HL-60/S4 treated with phorbol 12-myristate 13-acetate at 8.2 ng/mL for 4 days and 3 days (cell line): ENCODE data around the gene PDE4D.

ENCODE experiments used
- in situ Hi-C: fragments of 300-500 bp; cut with MboI; formaldehyde crosslinking; loops from 2 replicates; pipeline ENCODE4 v1.15.0; 2022; ENCODE audit warnings: low sequenced_read_pairs

Gene PDE4D

GRCh38 chr5:59390989-59391388 lies 502.5 kb downstream of the PDE4D start:
- in situ Hi-C loops, result loop anchor here (25.0 kb wide), 1 partner anchor 396 kb away; no protein-coding TSS in a partner anchor

DNA sequence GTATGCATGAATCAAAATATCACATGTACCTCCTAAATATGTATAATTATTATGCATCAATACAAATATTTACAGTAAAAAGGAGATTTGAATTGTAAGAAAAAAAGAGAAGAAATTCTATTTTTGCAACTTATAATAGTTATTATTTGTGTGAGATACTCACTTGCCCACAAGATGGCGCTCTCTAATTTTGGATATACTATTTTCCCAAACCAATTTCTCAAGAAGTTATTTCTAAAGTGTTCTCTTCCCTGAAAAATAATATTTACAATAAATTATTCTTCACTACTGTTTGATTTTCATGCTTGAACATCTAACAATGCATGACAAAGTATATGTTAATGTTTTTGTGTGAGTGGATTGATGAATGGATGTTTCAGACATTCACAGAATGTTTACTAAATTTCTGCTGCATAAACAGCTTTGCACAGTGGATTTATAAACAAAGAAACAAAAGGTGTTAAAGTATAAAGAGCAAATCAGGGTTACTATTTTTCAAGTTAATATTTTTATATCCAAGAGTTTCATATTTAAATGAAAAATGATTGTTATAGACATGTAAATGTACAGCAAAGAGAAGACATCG lies 503.4 kb downstream of the PDE4D start:
- in situ Hi-C loops, result loop anchor here (25.0 kb wide), 1 partner anchor 397 kb away; no protein-coding TSS in a partner anchor

DNA sequence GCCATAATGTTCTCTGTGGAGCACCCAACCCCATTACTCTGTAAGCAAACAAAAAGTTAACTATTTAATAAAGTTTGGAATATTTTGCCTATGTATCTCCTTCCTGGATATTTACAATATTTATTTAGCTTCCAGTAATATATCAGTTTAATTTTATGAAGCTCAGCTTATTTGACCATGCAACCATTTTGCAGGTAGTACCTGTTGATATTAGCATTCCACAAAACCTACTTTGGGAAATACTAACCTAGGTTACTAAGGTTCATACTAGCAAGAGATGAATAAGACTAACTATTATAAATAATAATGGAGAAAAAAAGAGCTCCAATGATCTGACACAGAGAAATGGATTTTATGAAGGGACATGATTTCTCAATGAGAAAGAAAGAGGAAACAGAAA lies 506.4 kb downstream of the PDE4D start:
- in situ Hi-C loops, result loop anchor here (25.0 kb wide), 1 partner anchor 400 kb away; no protein-coding TSS in a partner anchor

DNA sequence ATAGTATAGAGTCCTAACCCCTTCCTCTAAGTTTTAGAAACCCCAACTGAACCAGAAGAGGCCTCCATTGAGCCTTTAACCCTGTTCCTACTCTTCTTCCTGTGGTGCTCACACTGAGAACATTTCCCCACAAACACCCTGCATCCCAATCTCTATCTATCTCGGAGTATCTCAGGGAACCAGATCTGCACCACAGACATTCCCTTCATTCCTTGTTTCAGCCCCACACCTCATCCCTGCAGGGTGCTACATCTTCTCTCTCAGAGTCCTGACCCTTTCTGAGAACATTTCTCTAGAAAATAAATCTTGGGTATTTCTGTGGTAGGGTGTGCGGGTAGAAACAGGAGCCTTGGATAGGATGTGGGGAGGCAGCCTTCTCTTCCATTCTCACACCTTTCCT lies 507.8 kb downstream of the PDE4D start:
- in situ Hi-C loops, result loop anchor here (25.0 kb wide), 1 partner anchor 402 kb away; no protein-coding TSS in a partner anchor

GRCh38 chr5:59380350-59380951 lies 513.1 kb downstream of the PDE4D start:
- in situ Hi-C loops, result loop anchor here (25.0 kb wide), 1 partner anchor 407 kb away; no protein-coding TSS in a partner anchor

DNA sequence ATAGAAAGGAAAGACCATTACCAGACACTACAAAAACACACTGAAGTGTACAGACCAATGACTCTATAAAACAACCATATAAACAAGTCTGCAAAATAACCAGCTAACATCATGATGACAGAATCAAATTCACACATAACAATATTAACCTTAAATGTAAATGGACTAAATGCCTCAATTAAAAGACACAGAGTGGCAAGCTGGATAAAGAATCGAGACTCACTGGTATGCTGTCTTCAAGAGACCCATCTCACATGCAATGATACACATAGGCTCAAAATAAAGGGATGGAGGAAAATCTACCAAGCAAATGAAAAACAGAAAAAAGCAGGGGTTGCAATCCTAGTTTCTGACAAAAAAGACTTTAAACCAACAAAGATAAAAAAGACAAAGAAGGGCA lies 519.5 kb downstream of the PDE4D start:
- in situ Hi-C loops, result loop anchor here (25.0 kb wide), 1 partner anchor 187 kb away; no protein-coding TSS in a partner anchor

GRCh38 chr5:59371525-59372127 lies 521.9 kb downstream of the PDE4D start:
- in situ Hi-C loops, result loop anchor here (25.0 kb wide), 1 partner anchor 184 kb away; no protein-coding TSS in a partner anchor

DNA sequence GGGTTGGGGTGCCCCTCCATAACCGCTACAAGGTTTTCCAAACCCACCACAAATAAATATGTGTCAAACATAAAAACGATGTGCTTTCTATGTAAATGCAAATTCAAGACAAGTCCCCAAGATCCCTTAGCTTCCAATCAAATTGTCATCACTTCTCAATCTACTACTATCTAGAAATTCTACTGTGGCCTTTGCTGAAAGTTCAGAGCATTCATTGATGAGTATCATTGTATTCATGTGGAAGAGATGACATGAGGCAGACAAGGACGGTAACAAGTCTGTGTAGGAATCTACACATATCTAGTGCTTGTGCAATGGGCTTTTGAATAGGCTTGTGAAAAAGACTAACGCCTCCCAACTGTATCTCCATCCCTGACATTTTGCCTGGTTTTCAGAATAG lies 524.6 kb downstream of the PDE4D start:
- in situ Hi-C loops, result loop anchor here (25.0 kb wide), 1 partner anchor 182 kb away; no protein-coding TSS in a partner anchor

DNA sequence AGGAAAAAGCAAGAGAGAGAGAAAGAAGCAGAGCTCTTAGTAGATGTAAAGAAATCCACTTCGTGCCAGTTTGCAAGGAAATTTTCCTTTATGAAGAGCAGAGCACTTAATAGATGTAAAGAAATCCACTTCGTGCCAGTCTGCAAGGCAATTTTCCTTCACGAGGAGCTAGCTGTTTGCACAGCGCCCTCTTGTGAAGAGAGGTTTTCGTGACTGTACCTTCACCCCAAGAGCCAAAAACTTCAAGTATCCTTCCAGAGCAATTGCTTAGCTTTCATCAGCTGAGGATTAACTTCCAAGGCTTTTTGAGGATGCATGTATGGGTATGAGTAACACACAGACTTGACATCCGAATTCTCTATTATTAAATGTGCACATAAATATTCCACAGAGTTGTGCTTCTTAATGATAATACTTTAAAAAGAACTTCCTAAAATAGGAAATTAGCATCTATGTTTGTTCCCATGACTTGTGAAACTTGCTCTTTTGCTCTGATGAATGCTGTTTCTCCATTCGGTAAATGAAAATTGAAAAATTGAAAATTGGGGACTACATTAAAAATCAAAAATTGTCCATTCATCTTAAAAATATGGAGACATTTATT lies 525.6 kb downstream of the PDE4D start:
- in situ Hi-C loops, result loop anchor here (25.0 kb wide), 1 partner anchor 181 kb away; no protein-coding TSS in a partner anchor

- in situ Hi-C loops, result loop anchor here (25.0 kb wide), 1 partner anchor 179 kb away; no protein-coding TSS in a partner anchor
Measured at GRCh38 chr5:59366784-59367183, 526.7 kb downstream of the PDE4D start.

DNA sequence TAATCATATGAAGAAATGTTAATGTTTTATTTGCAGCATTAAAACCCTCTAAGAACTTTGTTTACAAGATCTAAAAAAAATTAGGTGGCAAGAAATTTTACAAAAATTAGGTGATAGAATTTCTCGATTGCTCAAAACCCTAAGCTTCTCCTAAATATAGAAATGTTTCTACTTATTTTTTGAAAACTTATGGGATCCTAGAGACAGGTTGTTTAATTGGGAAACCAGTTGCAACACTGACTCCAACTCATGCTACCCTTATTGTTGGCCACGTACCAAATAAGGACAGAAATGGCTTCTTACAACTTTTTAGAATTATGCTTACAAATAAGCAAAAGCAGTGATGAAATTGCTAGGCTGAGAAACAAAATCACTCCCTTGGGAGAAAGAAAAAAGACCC lies 531.1 kb downstream of the PDE4D start:
- in situ Hi-C loops, result loop anchor here (25.0 kb wide), 1 partner anchor 175 kb away; no protein-coding TSS in a partner anchor

- in situ Hi-C loops, result loop anchor here (25.0 kb wide), 1 partner anchor 174 kb away; no protein-coding TSS in a partner anchor
Measured at GRCh38 chr5:59361454-59361853, 532.1 kb downstream of the PDE4D start.

DNA sequence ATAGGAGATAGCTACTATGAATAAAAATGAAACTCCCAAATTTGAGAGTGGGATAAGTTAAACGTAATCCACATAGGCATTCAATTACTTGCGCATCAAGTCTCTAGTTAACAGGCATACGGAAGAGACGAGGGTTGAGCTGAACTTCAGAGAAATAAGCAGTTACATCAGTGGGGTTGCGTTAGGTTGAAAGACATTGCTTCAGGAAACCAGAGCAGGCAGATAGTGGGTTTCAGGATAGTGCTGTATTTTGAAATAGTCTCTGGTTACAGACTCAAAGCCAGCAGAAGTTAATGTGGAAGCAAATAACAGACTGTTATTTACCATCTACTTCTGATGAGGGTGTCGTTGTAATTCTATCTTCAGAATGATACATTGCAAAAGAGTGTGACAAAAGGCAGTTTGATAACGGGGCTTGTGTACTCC lies 533.4 kb downstream of the PDE4D start:
- in situ Hi-C loops, result loop anchor here (25.0 kb wide), 1 partner anchor 173 kb away; no protein-coding TSS in a partner anchor

DNA sequence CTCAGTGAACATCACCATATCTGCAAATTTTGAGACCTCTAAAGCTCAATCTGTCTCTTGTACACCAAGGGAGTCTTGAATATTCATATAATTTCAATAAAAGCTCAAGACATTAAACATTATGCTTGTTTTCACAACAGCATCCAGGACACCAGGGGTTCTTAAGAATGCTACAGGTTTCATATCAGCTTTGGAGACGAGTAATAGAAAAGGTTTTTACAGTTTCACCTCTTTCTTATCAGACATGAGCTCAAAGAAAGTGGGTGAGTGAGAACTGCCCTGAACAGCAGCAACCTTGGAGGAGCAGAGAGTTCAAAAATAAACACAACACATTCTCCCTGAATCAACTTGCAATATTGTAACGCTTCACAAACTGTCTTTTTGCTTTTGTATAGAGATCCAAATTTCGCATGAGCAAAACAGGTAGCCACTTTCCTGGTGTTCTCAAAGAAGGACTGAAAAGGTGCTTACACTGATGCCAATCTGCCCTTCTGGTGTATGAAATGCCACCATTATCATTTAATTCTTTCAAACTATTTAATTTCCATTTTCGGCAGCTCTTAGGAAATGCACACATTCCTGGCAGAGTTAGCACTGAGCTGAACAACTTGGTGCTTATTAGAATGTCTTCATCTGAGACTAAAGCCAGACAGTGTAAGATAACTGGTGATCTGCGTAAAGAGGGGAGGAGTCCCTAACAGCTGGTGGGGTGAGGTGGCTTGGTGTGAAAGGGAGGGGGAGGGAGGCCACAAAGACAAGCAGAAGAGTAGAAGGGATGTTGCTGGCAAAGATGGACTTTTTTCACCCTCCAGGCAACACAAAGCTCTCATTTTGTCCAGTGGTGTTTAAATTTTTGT lies 535.3 kb downstream of the PDE4D start:
- in situ Hi-C loops, result loop anchor here (25.0 kb wide), 1 partner anchor 171 kb away; no protein-coding TSS in a partner anchor

GRCh38 chr5:59357381-59357977 lies 536.0 kb downstream of the PDE4D start:
- in situ Hi-C loops, result loop anchor here (25.0 kb wide), 1 partner anchor 170 kb away; no protein-coding TSS in a partner anchor

GRCh38 chr5:59356813-59357380 lies 536.6 kb downstream of the PDE4D start:
- in situ Hi-C loops, result loop anchor here (25.0 kb wide), 1 partner anchor 170 kb away; no protein-coding TSS in a partner anchor

GRCh38 chr5:59354811-59355210 lies 538.7 kb downstream of the PDE4D start:
- in situ Hi-C loops, result loop anchor here (25.0 kb wide), 1 partner anchor 168 kb away; no protein-coding TSS in a partner anchor

GRCh38 chr5:59354274-59354673 lies 539.3 kb downstream of the PDE4D start:
- in situ Hi-C loops, result loop anchor here (25.0 kb wide), 1 partner anchor 167 kb away; no protein-coding TSS in a partner anchor
